GM19372 (cell line): ENCODE measurements around the gene OPRM1.
A peak's percentile ranks its signal among the peaks of the same experiment; 100 is the strongest.
"Not testable (repeated sequence)": the region's sequence is repeated elsewhere in the genome, so short reads cannot be mapped to it uniquely, and the experiment has no call there.

ENCODE experiments used
- ATAC-seq: cut with Tn5 transposase; IDR thresholded peaks from one replicate; pipeline ENCODE4 v1.9.1; 2021; ENCODE audit warnings: mild to moderate bottlenecking, low read depth, moderate library complexity; ENCODE audit not compliant: unreplicated experiment

The OPRM1 gene

DNA sequence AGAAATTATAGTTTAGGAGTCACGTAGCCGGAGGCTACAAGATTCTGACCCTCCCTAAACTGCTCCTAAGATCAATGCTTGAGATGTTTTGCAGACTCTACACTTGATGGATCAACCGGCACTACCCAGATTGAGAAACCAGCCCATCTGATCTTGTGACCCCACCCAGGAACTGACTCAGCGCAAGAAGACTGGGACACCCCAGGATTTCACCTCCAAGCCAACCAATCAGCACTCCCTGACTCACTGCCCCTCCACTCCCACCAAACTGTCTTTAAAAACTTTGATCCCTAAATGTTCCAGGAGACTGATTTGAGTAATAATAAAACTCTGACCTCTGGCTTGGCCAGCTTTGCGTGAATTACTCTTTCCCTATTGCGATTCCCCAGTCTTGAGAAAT lies 99.8 kb downstream of the OPRM1 start:
- no peak for ATAC-seq

DNA sequence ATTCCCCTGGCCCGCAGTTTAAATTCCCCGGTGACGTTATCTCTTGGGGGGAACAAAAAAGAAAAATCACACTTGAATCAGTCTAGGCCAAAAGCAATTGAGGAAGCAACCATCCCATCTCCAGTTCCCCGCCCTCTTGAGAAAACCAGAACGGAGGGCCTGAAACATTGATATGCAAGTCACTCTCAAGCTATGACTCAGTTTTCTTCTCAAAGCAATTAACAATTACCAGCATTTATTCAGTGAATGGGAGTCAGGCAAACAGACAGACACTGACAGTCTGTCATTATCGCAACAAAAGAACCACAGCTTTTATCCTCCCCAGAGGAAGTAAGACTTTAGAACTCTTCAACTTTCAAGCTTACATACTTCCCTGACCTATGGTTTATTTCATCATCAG lies 100.9 kb downstream of the OPRM1 start:
- no peak for ATAC-seq

DNA sequence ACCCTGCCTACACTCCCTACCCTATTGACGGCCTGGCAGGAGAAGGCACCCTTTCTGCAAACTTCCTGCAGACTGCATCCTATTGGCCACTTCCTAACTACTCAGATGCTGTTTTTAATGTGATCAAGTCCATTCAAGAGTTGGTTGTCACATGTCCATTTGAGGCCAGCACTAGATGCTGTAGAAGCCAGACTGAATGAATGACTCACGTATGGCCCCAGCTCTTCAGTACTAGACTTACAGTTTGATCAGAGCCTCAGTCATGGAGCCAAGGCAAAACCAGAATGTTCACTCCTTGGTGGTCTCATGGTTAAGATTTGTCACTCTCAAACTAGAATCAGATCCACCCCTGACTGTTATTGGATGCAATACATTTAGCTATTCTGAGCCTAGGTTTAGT lies 101.7 kb downstream of the OPRM1 start:
- ATAC-seq: no peak

DNA sequence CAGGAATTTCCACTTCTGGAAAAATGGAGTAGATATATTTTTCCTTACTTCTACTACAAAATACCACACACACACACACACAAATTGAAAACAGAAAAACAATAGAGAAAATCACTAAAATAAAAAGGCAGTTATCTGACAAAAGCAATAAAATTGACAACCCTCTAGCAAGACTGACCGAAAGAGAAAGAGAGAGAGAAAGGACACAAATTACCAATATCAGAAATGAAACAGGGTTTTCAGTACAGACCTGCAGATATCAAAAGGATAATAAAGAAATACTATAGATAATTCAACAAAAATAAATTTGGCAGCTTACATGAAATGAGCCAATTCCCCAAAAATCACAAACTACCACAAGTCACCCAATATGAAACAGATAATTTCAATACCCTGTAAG lies 104.7 kb downstream of the OPRM1 start:
- ATAC-seq: peak; percentile 73

DNA sequence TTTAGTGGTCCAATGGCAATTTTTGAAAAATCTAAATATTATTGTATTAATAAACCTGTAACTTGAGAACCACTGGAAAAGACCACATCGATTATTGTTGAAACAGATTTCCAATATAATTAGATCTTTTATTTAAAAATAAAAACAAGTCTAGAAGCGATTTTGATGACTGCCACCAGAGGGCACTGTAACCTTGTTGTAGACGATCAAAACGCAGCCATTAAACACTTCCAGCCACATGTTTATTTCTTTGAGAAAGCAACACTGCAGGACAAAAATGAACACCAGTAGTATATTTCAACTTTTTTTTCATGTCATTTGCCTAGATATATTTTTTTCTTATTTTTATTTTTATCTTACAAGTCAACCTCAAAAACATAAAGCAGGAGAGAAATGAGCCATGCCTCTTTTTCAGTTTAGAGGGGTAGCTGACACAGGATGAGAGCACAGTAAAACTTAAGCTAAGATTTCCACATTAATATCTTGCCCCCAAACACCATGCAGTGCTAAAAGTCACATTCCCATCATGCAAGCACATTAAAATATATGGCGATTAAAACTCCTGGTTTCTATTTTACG lies 115.4 kb downstream of the OPRM1 start:
- no peak for ATAC-seq

DNA sequence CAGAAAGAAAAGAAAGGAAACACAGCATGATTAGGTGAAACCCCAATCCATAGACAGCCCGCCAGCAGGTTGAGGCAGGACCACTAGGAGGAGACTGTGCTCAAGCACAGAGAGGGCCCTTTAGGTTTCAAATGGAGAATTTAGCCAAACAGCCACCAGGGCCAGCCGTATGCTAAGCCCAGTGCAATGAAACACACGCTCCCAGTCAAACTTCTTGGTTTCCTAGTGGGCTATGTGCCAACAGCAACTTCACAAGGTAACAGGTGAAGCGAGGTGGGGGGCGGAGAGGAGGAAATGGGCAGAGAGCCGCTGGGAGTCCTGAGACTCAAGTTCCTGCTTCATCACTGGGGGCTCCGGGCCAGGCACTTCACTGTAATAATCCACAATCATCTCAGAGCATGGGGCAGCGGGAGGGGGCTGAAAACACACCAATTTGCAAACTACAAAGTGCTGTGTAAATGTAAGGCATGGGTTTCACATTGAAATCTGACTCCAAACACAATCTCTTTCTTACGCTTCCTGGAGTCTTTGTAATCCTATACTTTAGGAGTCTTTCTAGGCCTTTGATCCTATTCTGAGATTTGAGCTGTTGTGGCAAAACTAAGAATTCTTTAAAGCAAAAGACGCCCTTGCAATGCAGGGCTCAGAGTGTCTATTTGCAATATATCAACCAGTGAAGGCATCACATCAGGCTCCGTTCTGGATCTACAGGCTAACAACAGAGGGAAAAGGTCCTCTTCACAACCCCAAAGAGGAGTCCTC lies 117.3 kb downstream of the OPRM1 start:
- peak; percentile 62 for ATAC-seq

DNA sequence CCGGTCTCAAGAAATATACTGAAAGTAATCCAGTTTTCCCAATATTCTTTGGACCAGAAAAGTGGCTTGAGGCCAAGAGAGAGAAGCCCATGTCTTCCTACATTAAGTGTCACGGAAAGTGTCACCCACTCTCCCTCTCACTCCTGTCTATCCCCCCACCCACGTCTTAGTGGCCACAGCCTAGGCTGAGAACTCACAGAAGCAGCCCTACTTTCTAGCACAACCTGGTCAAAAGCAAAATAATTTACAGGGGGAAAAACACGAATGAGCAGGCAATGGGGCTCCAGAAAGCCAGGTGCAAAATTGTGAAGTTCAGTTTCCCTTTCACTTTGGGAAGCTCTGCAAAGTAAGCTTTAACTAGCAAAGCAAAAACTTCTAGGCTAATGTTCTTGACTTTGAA lies 118.0 kb downstream of the OPRM1 start:
- ATAC-seq: peak; percentile 41

DNA sequence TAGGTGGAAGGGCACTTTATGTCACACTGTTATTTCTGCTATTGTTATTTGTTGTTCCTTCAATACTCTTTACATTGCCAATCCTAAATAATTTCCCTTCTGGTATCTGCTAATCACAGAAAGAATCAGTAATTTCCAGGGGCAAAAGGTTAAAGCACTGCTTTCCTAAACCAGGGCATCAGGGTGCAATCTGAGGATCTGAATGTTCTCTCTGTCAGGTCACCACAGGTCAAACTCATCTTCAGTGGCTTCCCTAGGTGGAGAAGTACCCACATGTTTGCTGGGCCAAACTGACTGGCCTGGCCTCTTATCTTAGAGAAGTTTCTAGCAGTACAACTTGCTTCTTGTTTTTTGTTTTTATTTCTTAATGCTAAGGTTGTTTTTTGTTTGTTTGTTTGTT lies 118.7 kb downstream of the OPRM1 start:
- no peak for ATAC-seq

DNA sequence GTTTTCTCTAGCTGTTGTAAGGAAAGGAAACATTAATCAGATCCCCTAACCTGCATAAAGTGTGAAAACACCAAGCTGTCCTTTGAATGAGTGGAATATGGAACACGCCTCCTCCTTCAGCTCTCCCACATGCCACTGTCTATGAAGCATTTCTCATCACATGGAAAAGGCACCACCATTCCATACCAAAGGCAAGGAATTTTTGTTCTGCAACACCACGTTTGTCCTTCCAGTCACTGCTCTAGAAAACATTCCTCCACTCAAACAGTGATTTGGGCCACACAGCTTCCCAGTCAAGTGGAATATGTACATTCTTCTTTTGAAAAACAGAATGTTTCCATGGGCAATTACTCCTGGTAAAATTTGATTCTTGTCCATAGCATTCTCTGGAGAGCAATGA lies 120.1 kb downstream of the OPRM1 start:
- ATAC-seq: no peak

DNA sequence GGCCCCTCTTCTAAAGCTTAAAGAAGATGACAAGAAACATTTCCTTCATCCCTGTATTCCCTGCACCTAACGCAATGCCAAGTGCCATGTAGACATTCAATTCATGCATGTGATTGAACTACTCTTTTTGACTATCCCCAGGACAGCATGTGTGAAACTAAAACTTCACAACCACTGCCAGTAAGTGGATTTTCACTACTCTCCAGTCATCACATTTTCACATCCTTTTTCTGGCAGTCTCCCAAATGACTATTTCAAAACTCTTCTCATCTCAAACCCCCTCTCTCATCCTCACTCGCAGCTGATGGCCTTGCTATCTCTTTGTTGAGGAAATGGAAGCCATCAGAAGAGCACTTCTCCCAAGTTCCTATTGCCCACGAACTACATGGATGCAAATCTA lies 122.6 kb downstream of the OPRM1 start:
- peak; percentile 58 for ATAC-seq

DNA sequence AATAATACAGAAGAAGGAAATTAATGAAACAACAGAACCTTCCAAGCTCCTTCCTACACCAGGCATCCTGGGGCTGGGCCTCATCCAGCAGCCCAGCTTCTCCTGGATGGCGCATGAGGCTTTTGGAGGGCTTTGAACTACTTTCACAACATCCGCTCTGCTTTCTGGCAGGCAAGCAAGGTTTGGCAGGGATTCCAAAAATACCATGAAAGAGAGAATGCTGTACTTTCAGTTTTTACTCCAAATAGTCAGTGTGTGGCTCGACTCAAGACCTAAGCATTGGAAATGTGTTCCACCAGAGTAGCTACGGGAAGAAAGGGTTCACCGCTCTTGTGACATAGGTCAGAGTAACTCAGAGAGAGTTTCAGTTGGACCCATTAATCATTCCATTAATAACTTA lies 125.4 kb downstream of the OPRM1 start:
- no peak for ATAC-seq

DNA sequence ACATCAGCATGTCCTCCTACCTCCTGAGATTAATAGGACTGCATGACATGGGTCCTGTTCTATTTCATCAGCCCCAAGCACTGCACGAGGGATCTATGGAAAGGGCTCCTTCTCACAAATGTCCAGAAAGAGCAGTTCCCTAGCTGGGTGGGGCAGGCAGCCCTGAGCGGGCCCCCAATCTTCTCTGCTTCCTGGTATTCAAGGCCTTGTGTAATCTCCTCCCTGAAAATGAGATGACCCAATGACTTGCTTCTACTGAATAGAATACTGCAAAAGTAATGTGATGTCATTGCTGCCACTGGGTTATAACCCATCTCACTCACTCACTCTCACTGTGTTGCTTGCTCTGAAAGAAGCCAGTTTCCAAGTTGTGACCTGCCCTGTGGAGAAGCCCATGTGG lies 126.4 kb downstream of the OPRM1 start:
- ATAC-seq: no peak

DNA sequence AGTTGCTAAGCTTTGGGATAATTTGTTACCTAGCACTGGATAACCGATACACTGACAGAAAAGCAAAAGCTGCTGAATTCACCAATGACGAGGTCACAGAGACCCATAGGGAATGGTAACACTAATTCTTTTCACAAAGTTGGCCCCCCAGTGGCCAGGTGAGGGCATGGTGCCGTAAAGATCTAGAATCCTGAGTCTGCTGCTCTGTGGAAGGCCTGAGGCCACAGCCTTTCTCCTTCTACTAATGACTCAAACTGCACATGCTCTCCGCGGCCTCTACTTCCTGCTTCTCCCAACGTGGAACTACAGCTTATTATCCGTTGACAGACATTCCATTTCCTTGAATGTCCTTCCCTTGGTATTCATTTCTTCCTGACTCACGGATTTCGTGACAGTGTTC lies 127.1 kb downstream of the OPRM1 start:
- ATAC-seq: no peak

DNA sequence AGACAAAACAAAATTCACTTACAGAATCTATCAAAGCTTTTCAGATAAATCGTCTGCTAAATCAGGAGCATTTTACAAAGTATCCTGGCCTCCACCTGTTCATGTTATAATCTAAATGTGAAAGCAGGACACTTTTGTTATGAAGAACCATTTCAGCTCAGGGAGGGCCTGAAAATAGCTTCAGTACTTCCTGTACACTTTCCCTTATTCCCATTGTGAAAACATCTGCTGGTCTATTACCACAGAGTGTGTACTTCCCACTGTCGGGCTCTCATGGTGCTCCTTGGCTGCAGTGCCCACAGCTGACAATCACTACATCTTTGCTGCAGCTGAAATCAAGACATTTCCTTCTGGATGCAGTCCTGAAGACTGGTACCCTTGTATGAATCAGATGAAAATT lies 128.1 kb downstream of the OPRM1 start:
- ATAC-seq: no peak

DNA sequence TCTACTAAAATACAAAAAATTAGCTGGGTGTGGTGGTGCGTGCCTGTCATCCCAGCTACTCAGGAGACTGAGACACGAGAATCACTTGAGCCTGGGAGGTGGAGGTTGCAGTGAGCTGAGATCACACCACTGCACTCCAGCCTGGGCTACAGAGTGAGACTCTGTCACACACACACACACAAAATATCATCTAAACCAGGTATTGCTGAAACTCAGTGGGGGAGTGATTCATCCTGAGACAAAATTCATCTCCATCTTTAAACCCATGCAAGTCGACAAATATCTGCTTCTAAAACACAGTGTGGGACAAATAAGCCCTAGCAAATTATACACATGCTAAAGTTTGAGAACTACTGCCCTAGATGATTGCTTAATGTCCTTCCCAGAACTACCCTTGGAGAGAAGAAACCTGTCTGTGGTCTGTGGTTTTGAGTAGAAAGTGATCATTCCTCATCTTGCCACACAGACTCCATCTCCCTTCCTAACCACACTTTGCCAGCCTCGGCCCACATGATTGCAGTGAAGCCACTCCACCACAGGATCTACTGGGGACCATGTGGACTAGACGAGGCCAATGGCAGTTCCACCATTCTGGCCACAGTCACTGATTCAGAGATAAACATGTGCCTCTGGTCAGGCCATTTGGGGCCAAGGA lies 130.3 kb downstream of the OPRM1 start:
- ATAC-seq: no peak

DNA sequence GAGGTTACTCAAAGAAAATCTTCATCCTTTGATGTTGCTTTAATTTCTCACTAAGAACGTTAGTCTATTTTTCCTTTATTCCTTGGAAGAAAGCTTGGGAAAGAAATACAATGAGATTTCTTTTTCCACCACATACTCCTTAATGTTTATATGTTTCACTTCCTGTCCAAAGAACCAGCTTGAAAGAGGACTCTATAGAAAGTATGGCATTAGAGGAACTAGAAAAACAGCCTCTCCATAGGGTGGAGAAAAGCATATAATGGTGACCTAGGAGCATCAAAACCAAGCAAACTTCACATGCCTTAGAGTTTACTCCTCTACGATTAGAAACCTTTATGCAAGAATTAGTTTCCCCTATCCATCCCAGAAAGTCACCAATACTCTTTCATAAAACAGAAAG lies 131.1 kb downstream of the OPRM1 start:
- ATAC-seq: no peak

DNA sequence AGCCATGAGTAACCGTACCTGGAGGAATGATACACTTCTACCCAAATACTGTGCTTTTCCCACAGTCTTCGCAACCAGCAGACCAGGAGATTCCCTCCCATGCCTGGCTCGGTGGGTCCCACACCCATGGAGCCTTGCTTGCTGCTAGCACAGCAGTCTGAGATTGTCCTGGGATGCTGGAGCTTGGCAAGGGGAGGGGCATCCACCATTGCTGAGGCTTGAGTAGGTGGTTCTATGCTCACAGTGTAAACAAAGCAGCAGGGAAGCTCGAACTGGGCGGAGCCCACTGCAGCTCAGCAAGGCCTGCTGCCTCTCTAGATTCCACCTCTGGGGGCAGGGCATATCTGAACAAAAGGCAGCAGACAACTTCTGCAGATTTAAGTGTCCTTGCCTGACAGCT lies 133.4 kb downstream of the OPRM1 start:
- ATAC-seq: not testable (repeated sequence)

DNA sequence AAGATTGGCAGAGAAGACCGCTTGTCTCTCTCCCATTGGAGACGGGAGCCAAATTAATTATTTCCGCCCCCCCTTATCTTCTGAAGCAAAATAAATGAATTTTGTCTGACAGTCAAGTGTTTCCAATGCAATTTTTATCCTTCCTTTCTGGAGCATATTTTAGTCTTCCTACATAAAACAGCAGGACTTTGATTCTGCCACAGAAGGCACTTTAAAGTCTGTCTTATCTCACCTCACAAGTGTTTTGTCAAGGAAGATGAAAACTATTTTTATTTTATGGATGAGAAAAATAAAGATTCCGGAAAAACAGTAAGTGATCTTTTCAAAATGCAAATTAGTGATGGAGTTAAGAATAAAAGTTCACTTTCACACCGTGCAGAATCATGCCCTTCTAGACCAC lies 140.4 kb downstream of the OPRM1 start:
- ATAC-seq: no peak

DNA sequence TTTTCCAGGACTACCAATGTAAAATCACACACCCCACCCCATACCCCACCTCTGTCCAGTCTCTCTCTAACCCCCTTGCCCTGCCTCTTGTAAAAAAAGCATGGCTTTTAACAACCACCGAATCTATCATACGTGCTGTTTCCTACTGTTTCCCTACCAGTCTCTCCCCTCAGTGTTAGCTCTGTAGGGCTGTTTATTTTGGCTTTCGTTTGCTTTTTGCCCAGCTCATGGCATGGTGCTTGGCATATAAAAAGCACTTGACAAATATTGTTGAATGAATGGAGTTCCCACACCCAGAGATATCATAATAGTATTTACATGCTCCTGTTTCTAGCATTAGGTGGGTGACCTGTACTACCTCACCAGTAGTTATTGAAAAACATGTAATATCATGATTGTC lies 148.2 kb downstream of the OPRM1 start:
- ATAC-seq: no peak

DNA sequence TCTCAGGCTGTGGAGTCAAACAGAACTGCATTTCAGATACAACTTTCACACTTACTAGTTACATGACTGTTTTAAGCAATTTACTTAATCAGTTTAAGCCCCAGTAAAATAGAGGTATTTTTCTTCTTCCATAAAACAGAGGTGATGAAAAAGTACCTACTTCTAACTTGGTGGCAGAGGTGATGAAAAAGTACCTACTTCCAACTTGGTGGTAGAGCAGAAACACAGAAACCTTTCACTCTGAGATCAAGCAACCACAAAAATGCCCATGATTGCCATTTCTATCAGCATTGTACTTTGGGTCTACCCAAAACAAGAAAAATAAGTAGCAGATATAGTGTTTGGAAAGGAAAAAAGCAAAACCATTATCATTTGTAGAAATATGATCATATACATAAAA lies 148.7 kb downstream of the OPRM1 start:
- ATAC-seq: no peak

DNA sequence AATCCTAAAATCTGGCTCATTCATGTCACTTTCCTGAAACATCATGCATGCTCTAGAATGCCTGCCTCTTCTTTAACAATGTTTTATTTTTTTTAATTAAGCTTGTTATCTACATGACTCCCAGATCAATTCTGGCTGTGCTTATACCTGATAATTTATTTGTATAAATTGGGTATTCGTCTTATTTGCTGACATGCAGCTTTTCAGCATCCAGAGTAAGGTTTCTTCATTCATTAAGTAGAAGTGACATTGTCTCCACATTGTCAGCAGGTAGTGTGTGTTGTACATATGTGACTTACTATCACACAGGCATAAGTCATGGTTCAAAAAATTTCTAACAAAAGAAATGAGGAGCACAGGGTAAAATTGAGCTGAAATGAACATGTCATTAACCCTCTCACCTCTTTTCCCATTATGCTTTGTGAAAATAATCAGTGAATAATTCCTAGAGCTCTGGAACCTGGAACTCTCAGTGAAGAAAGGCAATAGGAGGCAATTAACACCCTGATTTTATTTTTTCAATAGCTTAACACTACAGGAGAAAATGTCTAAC lies 157.4 kb downstream of the OPRM1 start:
- ATAC-seq: no peak
